MG63 (cell line): Measurements from ENCODE around the gene DFFB. TPM values are rescaled to one million over a fixed set of nuclear protein-coding genes. Genes with fewer than 3 reads are reported as not detected.
"Not testable (repeated sequence)": the region's sequence is repeated elsewhere in the genome, so short reads cannot be mapped to it uniquely, and the experiment has no call there.

Experiments
- DNase-seq: peaks from one replicate; pipeline ENCODE4 v3.0.0-alpha.2; 2020
- H3K27me3 ChIP-seq: fragments of 250-450 bp; sonication (Bioruptor Pico); 2 replicates; pipeline ENCODE4 v1.5.1; 2020; ENCODE audit warnings: mild to moderate bottlenecking, moderate library complexity
- H3K36me3 ChIP-seq: fragments of 250-450 bp; sonication (Bioruptor Pico); 2 replicates; pipeline ENCODE4 v1.5.1; 2020; ENCODE audit warnings: mild to moderate bottlenecking, moderate library complexity
- H3K4me3 ChIP-seq: fragments of 250-450 bp; sonication (Bioruptor Pico); 2 replicates; pipeline ENCODE4 v1.5.1; 2020; ENCODE audit warnings: mild to moderate bottlenecking, moderate library complexity
- H3K9me3 ChIP-seq: fragments of 250-450 bp; sonication (Bioruptor Pico); 2 replicates; pipeline ENCODE4 v1.5.1; 2020; ENCODE audit warnings: mild to moderate bottlenecking, moderate library complexity
- total RNA-seq: library from RNA; depleted of rRNA; stranded (reverse); fragments of >200 nt; shearing (Covaris generic); gene quantifications from 2 replicates; pipeline ENCODE4 v1.2.3, GENCODE V29; 2014; ENCODE audit warnings: low replicate concordance

The DFFB gene
- total RNA-seq, 1 experiment from 2014 or later: 19.1 TPM

- Histone ChIP-seq H3K36me3 (no peaks in the 10 kb centered on the region), H3K27me3 (no peaks in the 10 kb centered on the region), H3K4me3 (no peak overlapping the region), H3K9me3 (no peaks in the 10 kb centered on the region)
- no peak for DNase-seq
Measured at GRCh38 chr1:3908886-3909517, 51.7 kb downstream of the DFFB start.

DNA sequence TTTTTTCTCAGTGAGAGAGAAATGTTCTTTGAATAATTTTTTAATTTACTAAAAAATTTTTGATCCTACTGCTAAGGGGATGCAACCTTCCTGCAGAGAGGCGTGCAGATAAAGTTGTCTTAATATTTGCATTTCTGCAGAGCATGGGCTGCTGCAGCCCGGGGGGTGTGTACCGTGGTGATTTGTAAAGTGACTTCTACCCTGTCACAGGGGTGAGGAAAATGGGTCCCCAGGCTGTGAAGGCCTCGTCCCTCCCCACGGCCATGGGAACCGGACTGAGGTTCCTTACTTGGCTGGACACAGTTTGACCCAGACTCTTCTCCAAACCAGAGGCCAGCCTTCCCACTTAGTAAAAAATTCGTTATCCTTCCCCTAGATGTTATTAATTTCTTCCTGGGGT is 52.3 kb downstream of the DFFB start:
- Histone ChIP-seq H3K27me3 (no peaks in the 10 kb centered on the region), H3K9me3 (no peaks in the 10 kb centered on the region), H3K4me3 (no peak overlapping the region), H3K36me3 (no peaks in the 10 kb centered on the region)
- no peak for DNase-seq

DNA sequence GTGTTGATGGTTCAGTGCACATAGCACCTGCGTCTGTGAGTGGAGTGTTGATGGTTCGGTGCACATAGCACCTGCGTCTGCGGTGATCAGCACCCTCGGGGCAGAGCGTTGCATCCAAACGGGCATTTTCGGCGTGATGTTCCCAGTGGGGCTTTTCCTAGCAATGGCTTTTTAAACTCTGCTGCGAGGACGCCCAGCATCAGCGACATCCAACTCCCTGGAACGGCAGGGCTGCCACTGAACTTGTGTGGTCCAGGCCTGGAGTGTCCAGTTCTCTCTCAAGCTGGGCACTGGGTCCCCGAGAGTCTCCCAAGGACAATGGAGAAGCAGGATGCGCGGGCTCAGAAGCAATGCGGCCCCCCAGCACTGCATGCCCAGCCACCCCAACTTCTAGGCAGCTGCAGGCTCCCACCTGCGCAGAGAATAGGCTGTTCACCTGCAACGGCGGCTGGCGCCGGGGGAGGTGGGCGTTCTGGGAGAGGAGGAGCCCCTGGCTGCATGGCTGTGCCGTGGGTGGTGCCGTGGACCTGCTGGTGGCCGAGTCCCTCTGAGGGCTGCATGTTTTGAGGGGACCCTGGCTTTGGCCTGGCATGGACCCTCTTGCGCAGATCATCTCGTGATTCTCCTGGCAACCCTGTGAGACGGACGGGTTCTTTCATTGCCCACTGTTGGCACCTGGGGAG is 52.9 kb downstream of the DFFB start:
- Histone ChIP-seq H3K27me3 (no peaks in the 10 kb centered on the region), H3K4me3 (no peak overlapping the region), H3K36me3 (no peaks in the 10 kb centered on the region), H3K9me3 (no peaks in the 10 kb centered on the region)
- DNase-seq: no peak

DNA sequence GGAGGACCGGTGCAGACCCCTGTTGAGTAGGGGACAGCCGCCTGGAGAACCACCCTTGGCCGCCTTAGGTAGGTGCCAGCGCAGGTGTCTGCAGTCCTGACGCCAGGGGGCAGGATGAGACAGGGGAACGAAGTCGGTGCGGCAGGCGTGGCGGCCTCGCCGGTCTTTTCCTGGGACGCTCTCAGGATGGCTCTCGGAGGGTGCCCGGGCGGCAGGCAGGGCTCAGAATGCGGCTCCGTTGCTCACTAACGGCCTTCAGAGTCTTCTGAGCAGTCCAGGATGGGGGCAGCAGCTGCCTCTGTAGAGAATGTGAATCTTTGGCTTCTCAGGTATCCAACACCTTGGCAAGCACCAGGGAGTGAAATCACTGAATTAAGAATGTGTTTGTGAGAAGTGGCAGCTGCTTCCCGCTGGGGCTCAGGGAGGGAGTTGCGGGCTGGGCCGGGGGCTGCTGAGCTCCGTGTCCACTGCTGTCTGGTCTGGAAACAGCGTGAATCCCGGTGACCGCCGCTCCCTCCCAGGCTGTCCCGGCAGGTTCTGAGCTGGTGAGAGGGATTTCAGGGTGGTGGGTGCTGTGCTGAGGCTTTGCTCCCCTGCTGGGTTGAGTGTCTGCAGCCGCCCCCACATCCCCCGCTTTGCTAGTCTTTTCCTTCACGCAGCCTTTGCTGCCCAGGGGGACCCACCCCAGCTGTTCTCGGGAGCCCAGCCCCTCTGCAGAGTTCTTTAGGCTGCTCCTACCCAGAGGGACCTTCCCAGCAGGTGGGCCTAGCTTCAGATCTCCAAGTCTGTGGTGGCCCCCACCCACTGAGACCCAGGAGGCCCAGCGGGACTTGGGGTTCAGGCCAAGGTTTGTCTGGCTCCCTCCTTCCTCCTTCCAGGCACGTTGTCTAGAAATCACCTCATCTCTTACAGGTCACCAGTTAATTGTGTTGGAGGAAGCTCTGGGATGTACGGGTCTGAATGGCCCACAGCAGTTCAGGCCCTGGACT is 53.9 kb downstream of the DFFB start:
- Histone ChIP-seq H3K36me3 (no peaks in the 10 kb centered on the region), H3K27me3 (no peaks in the 10 kb centered on the region), H3K9me3 (no peaks in the 10 kb centered on the region), H3K4me3 (no peak overlapping the region)
- peak; percentile 21 for DNase-seq

DNA sequence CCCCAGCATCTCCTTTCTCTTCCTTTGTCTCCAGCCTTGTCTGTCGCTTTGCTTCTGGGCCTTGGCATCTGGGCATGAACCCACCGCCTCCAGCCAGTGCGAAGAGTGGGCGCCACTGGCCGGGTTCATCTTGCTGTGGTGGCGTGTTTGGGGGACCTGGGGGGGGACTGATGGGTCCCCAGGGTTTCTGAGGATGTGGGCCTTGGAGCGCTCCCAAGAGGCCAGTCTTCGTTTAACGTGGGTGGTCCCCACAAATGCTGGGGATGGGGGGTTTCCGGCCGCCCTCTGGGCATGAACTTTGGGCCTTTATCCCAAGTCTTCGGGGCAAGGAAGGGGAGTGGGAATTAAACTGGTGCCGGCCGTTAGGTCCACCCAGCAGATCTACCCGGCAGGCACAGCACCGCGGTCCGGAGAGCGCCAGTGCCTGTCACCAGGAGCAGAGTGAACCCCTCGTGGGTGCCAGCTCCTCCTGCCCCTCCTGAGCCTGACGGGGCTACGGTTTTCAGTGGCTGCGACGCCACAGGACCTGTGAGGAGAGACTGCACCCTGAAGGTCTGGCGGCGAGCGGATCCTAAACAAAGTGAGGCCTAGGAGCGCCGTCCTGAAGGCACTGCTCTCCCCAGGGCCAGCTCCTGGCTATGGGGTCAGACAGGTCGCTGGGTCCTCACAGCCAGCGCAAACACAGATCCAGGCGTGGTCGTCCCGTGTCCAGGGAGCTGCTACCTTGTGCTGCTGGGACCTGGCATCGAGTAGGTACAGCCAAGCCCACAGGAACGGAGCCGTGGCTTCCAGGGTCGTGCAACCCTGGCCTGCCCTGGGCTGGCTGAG is 54.9 kb downstream of the DFFB start:
- Histone ChIP-seq H3K4me3 (no peak overlapping the region), H3K36me3 (no peaks in the 10 kb centered on the region), H3K27me3 (no peaks in the 10 kb centered on the region), H3K9me3 (no peaks in the 10 kb centered on the region)
- DNase-seq: no peak

DNA sequence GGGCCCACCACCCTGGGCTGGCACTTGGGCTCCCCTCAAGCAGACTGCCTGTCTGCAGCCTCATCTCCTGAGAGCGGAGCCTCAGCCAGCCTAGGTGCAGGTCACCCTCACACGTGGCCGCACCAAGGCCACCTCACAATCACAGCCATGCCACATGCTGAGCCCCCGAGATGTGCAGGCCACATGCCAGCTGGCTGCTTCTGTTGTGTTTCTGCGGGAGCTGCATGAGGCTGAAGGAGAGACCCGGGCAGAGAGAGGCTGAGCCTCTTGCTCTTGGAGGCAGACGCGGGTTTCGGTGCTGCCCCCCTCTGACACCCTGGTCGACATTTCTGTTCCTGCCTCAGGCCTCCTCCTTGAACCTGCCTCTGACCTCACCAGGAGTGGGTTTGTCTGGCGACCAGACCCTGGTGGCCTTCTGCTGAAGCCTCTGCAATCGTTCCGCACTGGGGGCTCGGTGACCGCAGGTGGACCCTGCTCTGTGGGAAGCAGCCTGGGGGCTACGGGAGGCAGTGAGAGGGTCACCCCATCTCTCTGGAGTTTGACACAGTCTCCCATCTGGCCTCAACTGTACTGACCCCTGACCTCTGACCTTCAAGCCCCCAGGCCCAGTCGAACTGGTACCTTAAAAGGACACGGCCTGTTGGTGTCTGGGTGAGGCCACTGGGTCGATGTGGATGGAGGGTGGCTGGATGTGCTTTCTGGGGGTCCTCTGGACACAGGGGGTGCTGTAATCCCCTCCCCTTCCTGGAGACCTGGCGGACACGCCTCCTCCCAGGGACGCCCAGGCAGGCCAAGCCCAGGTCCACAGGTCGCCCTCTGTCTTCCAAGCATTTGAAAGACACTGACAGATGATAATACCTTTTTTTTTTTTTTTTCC is 55.8 kb downstream of the DFFB start:
- H3K36me3 ChIP-seq: no peaks in the 10 kb centered on the region
- no peak for DNase-seq
- H3K27me3 ChIP-seq: no peaks in the 10 kb centered on the region
- no peak overlapping the region for H3K4me3 ChIP-seq
- no peaks in the 10 kb centered on the region for H3K9me3 ChIP-seq

GRCh38 chr1:3914331-3914851 is 57.1 kb downstream of the DFFB start:
- H3K27me3 ChIP-seq: no peaks in the 10 kb centered on the region
- DNase-seq: no peak
- H3K36me3 ChIP-seq: no peaks in the 10 kb centered on the region
- H3K4me3 ChIP-seq: no peak overlapping the region
- H3K9me3 ChIP-seq: no peaks in the 10 kb centered on the region

GRCh38 chr1:3914911-3915310 is 57.6 kb downstream of the DFFB start:
- no peak overlapping the region for H3K4me3 ChIP-seq

DNA sequence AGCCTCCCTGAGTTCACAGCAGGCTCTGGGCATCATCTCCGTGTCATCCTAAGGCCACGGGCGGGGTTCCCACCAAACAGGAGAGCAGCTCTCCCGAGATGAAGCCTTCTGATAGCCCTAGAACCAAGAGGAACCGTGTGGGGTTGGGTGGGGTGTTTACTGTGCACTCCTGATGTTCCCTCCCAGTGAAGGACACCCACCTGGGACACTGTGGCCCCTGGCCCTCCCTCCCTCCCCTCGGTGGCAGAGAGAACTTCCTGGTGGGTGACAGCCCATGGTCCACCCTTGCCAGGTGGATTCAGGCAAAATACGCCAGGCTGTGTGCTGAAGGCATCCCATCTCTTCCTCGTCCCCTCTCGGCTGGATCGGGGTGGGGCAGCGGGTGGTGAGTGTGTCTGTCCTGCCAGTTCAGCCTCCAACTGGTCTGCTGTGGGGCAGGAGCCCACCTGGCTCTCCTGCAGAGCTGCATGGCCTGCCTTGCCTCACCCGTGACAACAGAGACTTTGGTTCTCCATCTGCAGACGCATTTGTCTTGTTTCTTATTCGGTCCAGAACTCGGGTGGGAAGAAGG is 58.4 kb downstream of the DFFB start:
- DNase-seq: no peak
- H3K4me3 ChIP-seq: no peak overlapping the region
- no peaks in the 10 kb centered on the region for H3K9me3 ChIP-seq
- no peaks in the 10 kb centered on the region for H3K27me3 ChIP-seq
- no peaks in the 10 kb centered on the region for H3K36me3 ChIP-seq

More at GRCh38 chr1:3914911-3915310, 57.6 kb downstream of the DFFB start:
- no peak for DNase-seq
- H3K9me3 ChIP-seq: no peaks in the 10 kb centered on the region
- H3K27me3 ChIP-seq: no peaks in the 10 kb centered on the region
- no peaks in the 10 kb centered on the region for H3K36me3 ChIP-seq

DNA sequence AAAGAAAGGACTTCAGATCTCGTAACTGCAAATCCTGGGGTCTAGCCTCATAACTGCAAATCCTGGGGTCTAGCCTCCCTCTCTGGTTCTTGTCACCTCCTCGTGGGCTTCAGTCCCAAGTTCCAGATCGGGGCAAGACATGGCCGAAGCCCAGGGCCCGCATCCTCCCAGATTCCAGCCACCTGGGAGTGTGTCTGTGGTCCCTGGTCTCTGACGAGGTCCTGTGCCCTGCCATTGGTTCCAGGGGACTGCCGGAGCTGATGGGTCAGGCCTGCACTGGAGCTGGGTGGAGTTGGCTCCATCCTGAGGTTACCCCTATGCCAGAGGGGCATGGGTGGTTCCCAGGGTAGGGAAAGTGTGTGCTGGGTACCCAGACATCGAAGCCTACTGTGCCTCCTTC is 60.5 kb downstream of the DFFB start:
- no peak overlapping the region for H3K4me3 ChIP-seq
- H3K9me3 ChIP-seq: no peaks in the 10 kb centered on the region
- H3K36me3 ChIP-seq: no peaks in the 10 kb centered on the region
- no peaks in the 10 kb centered on the region for H3K27me3 ChIP-seq
- no peak for DNase-seq

- not testable (repeated sequence) for H3K4me3 ChIP-seq, H3K27me3 ChIP-seq, DNase-seq, H3K9me3 ChIP-seq, H3K36me3 ChIP-seq
Measured at GRCh38 chr1:3918359-3918758, 61.1 kb downstream of the DFFB start.

- no peak for DNase-seq
- Histone ChIP-seq H3K36me3 (no peaks in the 10 kb centered on the region), H3K4me3 (no peak overlapping the region), H3K9me3 (no peaks in the 10 kb centered on the region), H3K27me3 (no peaks in the 10 kb centered on the region)
Measured at GRCh38 chr1:3918966-3919611, 61.8 kb downstream of the DFFB start.

- H3K9me3 ChIP-seq: no peaks in the 10 kb centered on the region
- no peaks in the 10 kb centered on the region for H3K27me3 ChIP-seq
- H3K4me3 ChIP-seq: no peak overlapping the region
- H3K36me3 ChIP-seq: no peaks in the 10 kb centered on the region
- no peak for DNase-seq
Measured at GRCh38 chr1:3919706-3920105, 62.4 kb downstream of the DFFB start.

DNA sequence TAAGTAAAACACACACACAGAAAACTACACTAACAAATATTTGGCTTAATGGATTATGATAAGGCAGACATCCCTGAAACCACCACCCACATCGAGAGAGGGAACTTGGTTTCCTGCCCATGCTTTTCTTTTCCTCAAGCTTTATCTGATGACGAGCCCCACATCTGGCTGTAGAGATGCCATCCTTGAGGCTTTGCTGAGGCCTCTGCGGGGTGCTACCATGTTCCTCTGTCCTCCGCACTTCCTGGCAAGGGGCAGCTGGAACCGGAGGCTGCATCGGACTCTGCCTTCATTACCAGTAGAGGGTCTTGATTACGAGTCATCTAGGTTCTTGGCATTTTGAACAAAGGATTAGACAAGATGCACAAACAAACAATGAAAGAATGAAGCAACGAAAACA is 64.5 kb downstream of the DFFB start:
- Histone ChIP-seq H3K36me3 (no peaks in the 10 kb centered on the region), H3K9me3 (no peaks in the 10 kb centered on the region), H3K4me3 (no peak overlapping the region), H3K27me3 (no peaks in the 10 kb centered on the region)
- DNase-seq: no peak

GRCh38 chr1:3922201-3922725 is 65.0 kb downstream of the DFFB start:
- no peak for DNase-seq
- no peak overlapping the region for H3K4me3 ChIP-seq

More at GRCh38 chr1:3922201-3922725, 65.0 kb downstream of the DFFB start:
- no peaks in the 10 kb centered on the region for H3K36me3 ChIP-seq
- no peaks in the 10 kb centered on the region for H3K9me3 ChIP-seq
- H3K27me3 ChIP-seq: no peaks in the 10 kb centered on the region
